Caki2 (cell line): Measurements from ENCODE around the gene CFI. TPM values are rescaled to one million over a fixed set of nuclear protein-coding genes. Genes with fewer than 3 reads are reported as not detected.

Experiments
- DNase-seq: peaks from one replicate; pipeline ENCODE4 v3.0.0-alpha.2; 2015; ENCODE audit warnings: low read depth
- in situ Hi-C: cut with HindIII; loops from 2 replicates; pipeline ENCODE4 v1.10.0; 2016; ENCODE audit warnings: low sequenced_read_pairs, low pct_unique_long_range_greater_than_20kb, mixed read lengths
- total RNA-seq: library from RNA; depleted of rRNA; stranded (reverse); fragments of >200 nt; shearing (Covaris generic); gene quantifications from 2 replicates; pipeline ENCODE4 v1.2.3, GENCODE V29; 2014; ENCODE audit warnings: low replicate concordance; rRNA removed

Gene CFI
- total RNA-seq, 1 experiment from 2014 or later = 1.6 TPM

- DNase-seq = no peak
- in situ Hi-C loops = no loop called here
These were observed 93.4 kb downstream of the CFI start for GRCh38 chr4:109708435-109708834.

GRCh38 chr4:109703664-109704361 lies 98.0 kb downstream of the CFI start:
- in situ Hi-C loops = no loop called here
- peak; percentile 14 for DNase-seq

- in situ Hi-C loops = no loop called here
- peak; percentile 68 for DNase-seq
These were observed 98.7 kb downstream of the CFI start, which contains the start of gene CASP6 for GRCh38 chr4:109702950-109703663. Gene CASP6, minus strand, starts transcription at chr4:109703445. Its CDS starts 50 bp downstream, at chr4:109703395.

DNA sequence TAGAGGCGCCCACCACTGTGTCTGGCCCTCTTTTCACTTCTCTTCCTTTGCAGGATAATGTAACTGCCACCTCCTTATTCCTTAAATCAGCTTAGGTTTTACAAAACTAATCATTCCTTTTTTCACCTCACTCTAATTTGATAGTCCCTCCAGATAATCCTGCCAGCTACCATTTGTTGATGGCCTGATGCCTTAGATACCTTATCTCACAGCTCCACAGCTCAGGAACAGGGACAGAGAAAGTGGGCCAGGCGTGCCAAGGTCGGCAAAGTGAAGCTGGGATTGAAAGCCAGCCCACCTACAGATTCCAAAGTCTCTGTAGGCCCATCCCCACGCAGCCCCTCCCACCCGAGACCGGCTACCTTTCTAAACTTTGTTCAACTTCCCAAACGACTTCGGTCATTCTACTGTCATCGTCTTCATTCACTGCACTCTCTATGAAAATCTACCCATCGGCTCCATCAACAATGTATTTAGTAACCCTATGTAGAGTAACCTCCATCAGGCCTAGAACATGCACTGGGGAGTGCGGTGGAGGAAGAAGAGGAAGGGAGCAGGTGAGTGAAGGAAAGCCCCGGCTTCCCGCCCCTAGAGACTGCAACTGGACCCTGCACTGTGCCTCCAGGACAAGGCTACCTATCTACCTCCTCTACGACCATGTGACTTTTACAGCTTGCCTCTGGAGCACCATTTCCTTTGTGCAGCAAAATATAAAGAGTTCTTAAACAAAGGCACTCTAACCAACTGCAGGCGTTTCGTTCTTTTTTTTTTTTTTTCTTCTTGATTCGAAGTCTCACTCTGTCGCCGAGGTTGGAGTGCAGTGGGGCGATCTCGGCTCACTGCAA lies 100.0 kb downstream of the CFI start:
- DNase-seq = no peak
- in situ Hi-C loops = no loop called here

DNA sequence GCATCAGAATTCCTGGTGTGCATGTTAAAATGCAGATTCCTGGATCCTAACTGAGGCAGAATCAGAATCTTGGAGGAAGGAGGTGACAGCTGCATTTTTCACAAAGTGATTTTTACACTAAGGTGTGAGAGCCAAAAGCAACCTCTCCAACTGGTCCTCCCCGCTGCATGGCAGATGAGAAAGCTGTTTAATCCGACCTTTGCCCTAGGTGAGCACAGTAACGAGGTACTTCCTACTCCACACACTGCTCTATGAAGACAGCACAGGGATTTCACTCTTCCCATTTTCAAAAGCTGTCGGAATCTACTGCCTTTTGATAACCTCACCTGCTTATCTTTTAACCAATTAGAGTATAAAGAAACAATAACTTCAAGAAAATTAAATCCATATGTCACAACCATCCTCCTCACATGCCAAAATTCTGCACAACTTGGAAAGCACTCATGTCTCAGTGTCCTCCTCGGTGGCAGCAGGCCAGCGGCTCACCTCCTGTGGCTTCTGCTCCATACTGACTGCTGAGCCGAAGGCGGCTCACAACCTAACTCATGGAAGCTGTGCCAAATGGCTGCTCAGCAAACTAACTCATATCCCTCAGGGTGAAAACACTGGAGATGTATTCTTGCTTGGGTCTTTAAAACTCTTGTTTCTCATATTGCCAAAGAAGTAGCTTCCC lies 102.1 kb downstream of the CFI start:
- in situ Hi-C loops = no loop called here
- DNase-seq = no peak

DNA sequence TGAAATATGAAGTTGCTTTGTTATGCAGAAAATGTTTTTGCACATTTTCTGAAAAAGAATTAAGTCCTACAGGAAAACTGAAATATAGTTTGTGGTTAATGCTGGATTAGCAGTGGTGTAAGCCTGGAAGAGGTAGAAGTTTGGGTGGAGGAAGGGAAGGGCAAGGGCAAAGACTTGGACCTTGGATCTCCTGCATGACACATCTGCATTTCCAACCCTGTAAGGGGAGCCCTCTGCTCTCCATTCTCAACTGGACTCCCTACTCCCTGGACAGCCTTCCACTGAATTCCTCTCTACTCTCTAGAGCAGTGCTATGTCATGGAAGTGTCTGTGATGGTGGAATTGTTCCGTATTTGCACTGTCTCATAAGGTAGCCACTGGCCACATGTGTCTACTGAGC lies 103.1 kb downstream of the CFI start:
- DNase-seq = no peak
- in situ Hi-C loops = no loop called here

DNA sequence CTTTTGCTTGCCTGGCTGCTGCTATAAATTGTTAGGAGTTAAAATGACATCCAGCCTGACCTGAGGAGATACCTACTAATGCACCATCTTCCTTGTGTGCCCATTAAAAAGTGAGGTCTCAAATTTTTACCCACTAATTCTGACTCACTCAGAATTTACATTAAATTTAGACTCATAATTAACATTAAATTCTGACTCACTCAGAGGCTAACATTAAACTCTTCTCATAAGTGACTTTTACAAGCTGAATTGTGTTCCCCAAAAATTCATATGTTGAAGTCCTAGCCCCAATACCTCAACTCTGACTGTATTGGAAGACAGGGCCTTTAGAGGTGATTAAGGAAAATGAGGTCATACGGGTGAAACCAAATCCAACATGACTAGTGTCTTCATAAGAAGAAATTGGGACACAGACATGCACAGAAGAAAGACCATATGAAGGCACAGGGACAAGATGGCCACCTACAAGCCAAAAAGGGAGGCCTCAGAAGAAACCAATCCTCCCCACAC lies 110.3 kb downstream of the CFI start:
- in situ Hi-C loops = no loop called here
- DNase-seq = no peak

Other genes with a start within 250 kb of the CFI start
- 65.8 and 85.7 TPM in 2 replicates for gene MCUB, start 241.8 kb downstream of the CFI start, total RNA-seq
- 32.7 and 34.1 TPM in 2 replicates for gene CASP6, start 98.6 kb downstream of the CFI start, total RNA-seq
- 11.4 and 17.3 TPM in 2 replicates for gene PLA2G12A, start 71.9 kb downstream of the CFI start, total RNA-seq
- gene GAR1, start 13.8 kb upstream of the CFI start, total RNA-seq = 0.93 and 11.9 TPM in 2 replicates
- gene RRH, start 26.0 kb upstream of the CFI start, total RNA-seq = not detected in 2 replicates
- gene LRIT3, start 46.1 kb upstream of the CFI start, total RNA-seq = not detected in 2 replicates
- 8.6 and 8.8 TPM in 2 replicates for gene EGF, start 110.9 kb upstream of the CFI start, total RNA-seq